ENCODE results near the gene VANGL2. TPM values are rescaled to one million over a fixed set of nuclear protein-coding genes. Genes with fewer than 3 reads are reported as not detected.

The VANGL2 gene
- polyA plus RNA-seq, 1 donor: 11.0 TPM

- DNase-seq: peak; percentile 33
These were observed 28.3 kb downstream of the VANGL2 start for GRCh38 chr1:160428655-160429054.

GRCh38 chr1:160429125-160429561 lies 28.8 kb downstream of the VANGL2 start:
- DNase-seq: no peak

GRCh38 chr1:160429702-160430535 lies 29.6 kb downstream of the VANGL2 start:
- DNase-seq: no peak

- DNase-seq: no peak
These were observed 30.6 kb downstream of the VANGL2 start for GRCh38 chr1:160431006-160431405.

- no peak for DNase-seq
These were observed 31.2 kb downstream of the VANGL2 start for GRCh38 chr1:160431571-160431970.

- no peak for DNase-seq
These were observed 32.0 kb downstream of the VANGL2 start for GRCh38 chr1:160432371-160432786.

GRCh38 chr1:160436966-160437365 lies 36.6 kb downstream of the VANGL2 start:
- DNase-seq: no peak

GRCh38 chr1:160437432-160438316 lies 37.3 kb downstream of the VANGL2 start:
- no peak for DNase-seq

- DNase-seq: no peak
These were observed 38.1 kb downstream of the VANGL2 start for GRCh38 chr1:160438317-160438918.

- no peak for DNase-seq
These were observed 38.6 kb downstream of the VANGL2 start for GRCh38 chr1:160438935-160439334.

GRCh38 chr1:160439718-160440117 lies 39.4 kb downstream of the VANGL2 start:
- DNase-seq: no peak

- no peak for DNase-seq
These were observed 46.7 kb downstream of the VANGL2 start for GRCh38 chr1:160446945-160447600.

- no peak for DNase-seq
These were observed 49.1 kb downstream of the VANGL2 start for GRCh38 chr1:160449494-160449893.

GRCh38 chr1:160451119-160451858 lies 50.9 kb downstream of the VANGL2 start:
- DNase-seq: no peak

GRCh38 chr1:160451859-160452232 lies 51.5 kb downstream of the VANGL2 start:
- DNase-seq: no peak

GRCh38 chr1:160453443-160453842 lies 53.1 kb downstream of the VANGL2 start:
- no peak for DNase-seq

- no peak for DNase-seq
These were observed 54.2 kb downstream of the VANGL2 start for GRCh38 chr1:160454371-160455152.

- no peak for DNase-seq
These were observed 54.8 kb downstream of the VANGL2 start for GRCh38 chr1:160455153-160455517.

- DNase-seq: no peak
These were observed 58.7 kb downstream of the VANGL2 start for GRCh38 chr1:160459056-160459455.

- DNase-seq: no peak
These were observed 59.3 kb downstream of the VANGL2 start for GRCh38 chr1:160459687-160460086.

GRCh38 chr1:160460214-160460642 lies 59.9 kb downstream of the VANGL2 start:
- no peak for DNase-seq
